ENCODE measurements around the gene LRRC36. TPM values are rescaled to one million over a fixed set of nuclear protein-coding genes. Genes with fewer than 3 reads are reported as not detected.
"Not testable (repeated sequence)": the region's sequence is repeated elsewhere in the genome, so short reads cannot be mapped to it uniquely, and the experiment has no call there.

The LRRC36 gene
- total RNA-seq, 2 donors from 2014 or later, result 0.34 to 0.40 TPM

- intact Hi-C loops (cut with DNase I, micrococcal nuclease), result no loop called here
- DNase-seq, result no peak
- no peak for ATAC-seq
Observed at GRCh38 chr16:67327743-67328142, 1.1 kb downstream of the LRRC36 start.

GRCh38 chr16:67329901-67330300 lies 3.3 kb downstream of the LRRC36 start:
- ATAC-seq, result no peak
- no peak for DNase-seq
- intact Hi-C loops (cut with DNase I, micrococcal nuclease), result no loop called here

GRCh38 chr16:67333315-67333714 lies 6.7 kb downstream of the LRRC36 start:
- DNase-seq (no peak), ATAC-seq (no peak)
- intact Hi-C loops (cut with DNase I, micrococcal nuclease), result no loop called here

- peak; percentile 40 for ATAC-seq
- intact Hi-C loops (cut with DNase I, micrococcal nuclease), result no loop called here
- DNase-seq, result no peak
Observed at GRCh38 chr16:67336116-67336515, 9.5 kb downstream of the LRRC36 start.

- intact Hi-C loops (cut with DNase I, micrococcal nuclease), result no loop called here
- ATAC-seq (peak; percentile 22), DNase-seq (no peak)
Observed at GRCh38 chr16:67336648-67337047, 10.0 kb downstream of the LRRC36 start.

- ATAC-seq (no peak), DNase-seq (no peak)
- intact Hi-C loops (cut with DNase I, micrococcal nuclease), result no loop called here
Observed at GRCh38 chr16:67339453-67339852, 12.8 kb downstream of the LRRC36 start.

GRCh38 chr16:67341250-67341649 lies 14.6 kb downstream of the LRRC36 start:
- intact Hi-C loops (cut with DNase I, micrococcal nuclease), result no loop called here
- no peak for ATAC-seq
- no peak for DNase-seq

- intact Hi-C loops (cut with DNase I, micrococcal nuclease), result no loop called here
- ATAC-seq (no peak), DNase-seq (no peak)
Observed at GRCh38 chr16:67342616-67343015, 16.0 kb downstream of the LRRC36 start.

- DNase-seq (peak in 1 of 2 donors; percentile 35), ATAC-seq (peak; percentile 96)
- intact Hi-C loops (cut with DNase I, micrococcal nuclease), result no loop called here
Observed at GRCh38 chr16:67345401-67345800, 18.8 kb downstream of the LRRC36 start.

GRCh38 chr16:67346341-67346740 lies 19.7 kb downstream of the LRRC36 start:
- DNase-seq, result no peak
- intact Hi-C loops (cut with DNase I, micrococcal nuclease), result no loop called here
- ATAC-seq, result peak; percentile 39

GRCh38 chr16:67349172-67349571 lies 22.6 kb downstream of the LRRC36 start:
- peak; percentile 39 for ATAC-seq
- no peak for DNase-seq
- intact Hi-C loops (cut with DNase I, micrococcal nuclease), result no loop called here

- no peak for ATAC-seq
- no peak for DNase-seq
- intact Hi-C loops (cut with DNase I, micrococcal nuclease), result no loop called here
Observed at GRCh38 chr16:67350324-67350723, 23.7 kb downstream of the LRRC36 start.

GRCh38 chr16:67352463-67352862 lies 25.8 kb downstream of the LRRC36 start:
- intact Hi-C loops (cut with DNase I, micrococcal nuclease); ATAC-seq; DNase-seq: not testable (repeated sequence)

- DNase-seq, result no peak
- intact Hi-C loops (cut with DNase I, micrococcal nuclease), result no loop called here
- ATAC-seq, result no peak
Observed at GRCh38 chr16:67356396-67356795, 29.8 kb downstream of the LRRC36 start.

- ATAC-seq (no peak), DNase-seq (no peak)
- intact Hi-C loops (cut with DNase I, micrococcal nuclease), result no loop called here
Observed at GRCh38 chr16:67357561-67357960, 30.9 kb downstream of the LRRC36 start.

GRCh38 chr16:67359540-67360269 lies 33.1 kb downstream of the LRRC36 start:
- DNase-seq; intact Hi-C loops (cut with DNase I, micrococcal nuclease); ATAC-seq: not testable (repeated sequence)

- no peak for DNase-seq
- intact Hi-C loops (cut with DNase I, micrococcal nuclease), result no loop called here
- no peak for ATAC-seq
Observed at GRCh38 chr16:67361038-67361437, 34.4 kb downstream of the LRRC36 start.

GRCh38 chr16:67364600-67365235 lies 38.1 kb downstream of the LRRC36 start:
- DNase-seq (no peak), ATAC-seq (peak; percentile 16)
- intact Hi-C loops (cut with DNase I, micrococcal nuclease), result no loop called here

GRCh38 chr16:67370661-67371060 lies 44.0 kb downstream of the LRRC36 start:
- ATAC-seq, result peak; percentile 99
- DNase-seq, result no peak
- intact Hi-C loops (cut with DNase I, micrococcal nuclease), result no loop called here

GRCh38 chr16:67372664-67373063 lies 46.0 kb downstream of the LRRC36 start:
- ATAC-seq (no peak), DNase-seq (no peak)
- intact Hi-C loops (cut with DNase I, micrococcal nuclease), result no loop called here

- ATAC-seq; intact Hi-C loops (cut with DNase I, micrococcal nuclease); DNase-seq: not testable (repeated sequence)
Observed at GRCh38 chr16:67376012-67376411, 49.4 kb downstream of the LRRC36 start.

Data from left colon (tissue), 2 donors.